Muscle layer of colon (tissue), 2 donors: ENCODE results near the gene EFNA1.

ENCODE experiments used
- H3K27ac ChIP-seq: one replicate; pipeline ENCODE4 v1.7.0; 2013; ENCODE audit warnings: low read depth, mild to moderate bottlenecking, low read length, moderate library complexity
- H3K27me3 ChIP-seq, 2 donors: one replicate each; pipeline ENCODE4 v1.7.0; 2013; ENCODE audit warnings: low read length in 2 of 2, mild to moderate bottlenecking in 2 of 2; ENCODE audit not compliant: insufficient read depth in 2 of 2, control insufficient read depth in 1 of 2
- H3K36me3 ChIP-seq: one replicate; pipeline ENCODE4 v1.7.0; 2013; ENCODE audit warnings: mild to moderate bottlenecking, low read length; ENCODE audit not compliant: insufficient read depth
- H3K4me1 ChIP-seq: one replicate; pipeline ENCODE4 v1.7.0; 2013; ENCODE audit warnings: mild to moderate bottlenecking, low read length; ENCODE audit not compliant: insufficient read depth
- H3K4me3 ChIP-seq, 2 donors: one replicate each; pipeline ENCODE4 v1.7.0; 2013; ENCODE audit warnings: low read length in 2 of 2, low read depth in 1 of 2, mild to moderate bottlenecking in 1 of 2, moderate library complexity in 1 of 2
- H3K9ac ChIP-seq: one replicate; pipeline ENCODE4 v1.7.0; 2013; ENCODE audit warnings: low read length
- H3K9me3 ChIP-seq: one replicate; pipeline ENCODE4 v1.7.0; 2013; ENCODE audit warnings: mild to moderate bottlenecking, low read length
- donor health status: abdominal sarcoma.
- donor health status: Adenocarcinoma of cecum.

The EFNA1 gene, protein sequence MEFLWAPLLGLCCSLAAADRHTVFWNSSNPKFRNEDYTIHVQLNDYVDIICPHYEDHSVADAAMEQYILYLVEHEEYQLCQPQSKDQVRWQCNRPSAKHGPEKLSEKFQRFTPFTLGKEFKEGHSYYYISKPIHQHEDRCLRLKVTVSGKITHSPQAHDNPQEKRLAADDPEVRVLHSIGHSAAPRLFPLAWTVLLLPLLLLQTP

DNA sequence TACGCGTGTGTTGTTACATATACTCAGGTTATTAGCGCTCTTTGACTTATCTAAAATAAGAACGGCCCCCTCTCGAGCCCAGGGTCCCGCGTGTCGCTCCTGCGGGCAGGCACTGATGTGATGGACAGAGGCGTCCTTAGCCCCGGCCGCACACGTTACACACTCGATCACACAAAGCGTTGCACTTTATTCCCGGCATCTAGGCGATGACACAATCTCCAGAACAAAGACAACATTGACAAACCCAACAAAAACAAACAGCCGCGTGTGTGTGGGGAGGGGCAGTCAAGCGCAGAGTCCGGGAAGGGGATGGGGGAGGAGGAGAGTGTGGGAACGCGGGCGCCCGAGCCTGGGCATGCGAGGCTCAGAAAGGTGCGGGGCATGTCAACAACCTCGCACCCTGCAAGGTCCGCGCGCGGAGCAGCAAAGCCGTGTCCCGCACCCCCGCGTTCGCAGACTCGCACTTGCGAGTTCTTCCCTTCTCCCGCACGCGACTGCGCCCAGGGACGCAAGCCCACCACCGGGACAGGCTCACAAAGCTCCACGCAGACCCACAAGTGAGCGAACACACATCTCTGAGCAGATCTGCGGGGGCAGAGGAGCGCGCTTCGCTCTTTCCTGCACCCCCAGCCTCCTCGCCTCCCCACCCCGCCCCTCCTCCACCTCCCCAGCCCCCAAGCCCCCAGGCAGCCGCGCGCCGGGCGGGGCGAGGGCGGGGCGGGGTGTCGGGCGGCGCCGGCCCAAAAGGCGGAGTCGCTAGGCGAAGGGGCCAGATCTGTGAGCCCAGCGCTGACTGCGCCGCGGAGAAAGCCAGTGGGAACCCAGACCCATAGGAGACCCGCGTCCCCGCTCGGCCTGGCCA lies at the start of gene EFNA1:
Gene EFNA1, plus strand, starts transcription at position 772 of the 862 bp plus-strand sequence. CDS start 102 bp downstream, outside the sequence.
- H3K4me3 ChIP-seq, result peak within 1 kb of the TSS; percentile 64 to 87
- no peaks in the 10 kb centered on the region for H3K9me3 ChIP-seq
- peak within 1 kb of the TSS; percentile 82 for H3K27ac ChIP-seq
- H3K9ac ChIP-seq, result peak within 1 kb of the TSS; percentile 67
- H3K4me1 ChIP-seq, result peaks cover 38% of the 10 kb centered on the region
- H3K27me3 ChIP-seq, result peaks cover 0 to 3% of the 10 kb centered on the region in 2 donors
- H3K36me3 ChIP-seq, result peaks cover 7% of the 10 kb centered on the region

DNA sequence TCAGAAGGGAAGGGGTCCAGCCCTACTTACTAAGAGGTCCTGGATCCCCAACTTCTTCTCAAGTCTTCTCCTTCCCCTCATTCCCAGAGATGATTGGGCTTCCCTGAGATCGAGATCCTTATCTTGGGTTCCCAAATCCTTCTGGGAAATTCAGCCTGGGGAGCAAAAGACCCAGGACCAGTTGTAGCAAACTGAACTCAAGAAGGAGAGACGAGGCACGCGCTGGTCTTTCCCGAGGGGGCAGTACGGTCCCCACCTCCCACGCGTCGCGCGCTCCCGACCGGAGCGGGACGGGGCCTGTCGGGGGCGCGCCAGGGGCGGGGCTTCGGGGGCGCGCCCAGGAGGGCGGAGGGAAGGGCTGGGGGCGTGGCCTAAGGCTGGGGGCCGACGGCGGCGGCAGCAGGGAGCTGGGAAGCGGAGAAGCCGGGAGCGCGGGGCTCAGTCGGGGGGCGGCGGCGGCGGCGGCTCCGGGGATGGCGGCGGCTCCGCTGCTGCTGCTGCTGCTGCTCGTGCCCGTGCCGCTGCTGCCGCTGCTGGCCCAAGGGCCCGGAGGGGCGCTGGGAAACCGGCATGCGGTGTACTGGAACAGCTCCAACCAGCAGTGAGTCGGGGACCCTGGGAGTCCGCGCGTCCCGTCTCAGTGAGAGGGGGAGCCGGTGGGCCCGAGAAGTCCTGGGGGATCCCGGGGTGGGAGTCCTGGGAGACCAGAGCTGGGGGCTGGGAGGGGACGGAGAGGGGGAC lies 49.0 kb upstream of the EFNA1 start, which contains the start of gene EFNA3:
Gene EFNA3, plus strand, starts transcription at position 369 of the 741 bp plus-strand sequence. Its CDS starts 105 bp downstream, at position 474.
- Histone ChIP-seq H3K4me3 (peak within 1 kb of the TSS; percentile 23 to 24), H3K9me3 (no peaks in the 10 kb centered on the region), H3K27me3 (peaks cover 43 to 53% of the 10 kb centered on the region in 2 donors), H3K36me3 (no peaks in the 10 kb centered on the region), H3K4me1 (peaks cover 36% of the 10 kb centered on the region), H3K9ac (no peak within 1 kb of the TSS), H3K27ac (no peak within 1 kb of the TSS)

DNA sequence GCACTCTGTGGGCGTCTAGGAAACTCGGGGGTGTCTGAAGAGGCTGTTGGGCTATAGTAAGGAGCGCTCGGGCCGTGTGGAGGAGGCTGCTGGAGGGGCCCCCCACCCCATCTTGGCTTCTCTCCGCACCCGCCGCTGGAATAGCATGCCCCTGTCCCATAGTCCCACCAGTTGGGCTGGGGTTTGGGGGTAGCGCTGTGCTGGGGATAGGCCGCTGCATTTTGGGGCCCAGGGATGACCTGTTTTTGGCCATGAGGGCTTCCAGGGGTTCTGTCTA lies 48.5 kb upstream of the EFNA1 start:
- Histone ChIP-seq H3K27ac (no peak overlapping the region), H3K9ac (no peak overlapping the region), H3K9me3 (no peaks in the 10 kb centered on the region), H3K27me3 (peaks cover 49 to 58% of the 10 kb centered on the region in 2 donors), H3K4me3 (peak overlapping the region; percentile 13 to 23), H3K36me3 (no peaks in the 10 kb centered on the region), H3K4me1 (peaks cover 39% of the 10 kb centered on the region)

DNA sequence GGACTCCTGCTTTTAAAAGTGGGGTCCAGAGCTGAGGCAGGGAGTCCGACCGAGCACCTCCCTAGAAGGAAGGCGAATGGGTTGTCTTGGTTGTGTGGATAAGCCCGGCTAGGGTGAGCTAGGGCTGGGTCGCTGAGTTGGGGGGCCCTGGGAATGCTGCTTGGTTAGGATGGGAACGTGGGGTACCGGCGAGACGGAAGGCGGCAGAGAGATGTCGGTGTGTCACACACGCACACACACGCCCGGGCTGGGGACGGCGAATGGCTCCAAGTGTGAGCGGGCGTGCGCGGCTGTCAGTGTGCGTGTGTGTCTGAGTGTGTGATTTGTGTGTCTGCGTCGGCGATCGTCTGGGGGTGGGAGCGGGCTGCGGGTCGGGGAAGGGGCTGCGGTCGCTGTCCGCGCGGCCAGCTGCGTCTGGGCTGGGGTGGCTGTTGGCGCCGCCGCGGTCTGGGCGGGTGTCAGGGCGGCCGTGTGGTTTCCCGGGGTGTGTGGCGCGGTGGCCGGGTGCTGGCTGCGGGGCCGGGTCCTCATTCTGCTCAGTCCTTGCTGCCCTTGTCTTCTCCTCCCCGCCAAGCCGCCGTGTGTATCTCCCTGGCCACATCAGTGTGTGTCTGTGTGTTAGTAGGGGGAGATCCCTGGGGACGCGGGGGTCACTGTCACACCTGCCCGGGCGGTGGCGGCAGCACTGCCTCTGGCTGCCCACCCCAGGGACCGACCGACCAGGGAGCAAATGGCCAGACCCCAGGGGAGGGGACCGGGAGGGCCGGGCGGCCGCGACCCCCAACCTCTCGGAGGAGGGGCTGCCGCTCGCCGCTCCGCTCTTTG lies 48.0 kb upstream of the EFNA1 start:
- Histone ChIP-seq H3K9ac (no peak overlapping the region), H3K36me3 (no peaks in the 10 kb centered on the region), H3K27ac (no peak overlapping the region), H3K4me3 (peak overlapping the region; percentile 23 to 24), H3K9me3 (no peaks in the 10 kb centered on the region), H3K27me3 (peaks cover 52 to 59% of the 10 kb centered on the region in 2 donors), H3K4me1 (peaks cover 44% of the 10 kb centered on the region)

DNA sequence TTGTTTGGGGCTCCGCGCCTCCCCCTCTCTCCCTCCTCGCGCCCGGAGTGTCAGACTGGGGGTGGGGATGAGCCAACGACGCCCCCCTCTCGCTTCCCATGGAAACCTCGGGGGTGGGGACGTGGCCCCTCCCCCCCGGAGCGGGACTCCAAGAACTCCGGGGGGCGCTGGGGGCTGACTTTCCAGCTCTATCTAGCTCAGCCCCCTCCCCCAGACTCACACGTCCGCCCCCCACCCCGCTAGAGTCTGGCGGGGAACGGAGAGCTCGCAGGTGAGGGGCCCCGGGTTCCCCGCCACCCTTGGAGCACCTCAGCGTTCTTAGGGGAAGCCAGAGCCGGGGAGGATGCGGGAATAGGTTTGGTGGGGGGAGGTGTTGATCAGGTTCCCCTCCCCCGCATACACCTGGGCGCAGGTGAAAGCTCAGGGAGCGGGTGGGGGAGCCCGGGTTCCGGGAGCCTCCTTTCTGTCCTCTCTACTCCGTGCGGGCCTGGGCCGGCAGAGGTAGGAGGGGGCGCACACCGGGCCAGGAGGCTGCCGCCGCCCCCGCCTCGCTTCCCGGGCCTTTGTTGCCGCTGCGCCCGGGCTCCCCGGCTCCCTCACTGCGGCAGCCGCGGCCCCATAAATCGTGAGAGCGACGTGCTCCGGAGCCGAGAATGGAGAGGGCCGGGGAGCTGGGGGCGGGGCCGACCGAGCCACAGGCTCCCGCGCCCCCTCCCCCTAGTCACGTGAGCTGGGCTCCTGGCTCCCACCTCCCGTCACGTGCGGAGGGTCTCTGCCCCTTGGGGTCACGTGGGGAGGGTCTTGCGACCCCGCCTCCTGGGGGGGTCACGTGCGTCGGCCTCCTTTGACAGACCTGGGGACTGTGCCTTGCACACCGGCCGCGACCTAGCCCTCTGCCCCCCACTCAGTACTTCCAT lies 47.1 kb upstream of the EFNA1 start:
- peaks cover 44% of the 10 kb centered on the region for H3K4me1 ChIP-seq
- peaks cover 52 to 59% of the 10 kb centered on the region in 2 donors for H3K27me3 ChIP-seq
- no peaks in the 10 kb centered on the region for H3K36me3 ChIP-seq
- H3K9ac ChIP-seq, result no peak overlapping the region
- no peaks in the 10 kb centered on the region for H3K9me3 ChIP-seq
- H3K27ac ChIP-seq, result no peak overlapping the region
- H3K4me3 ChIP-seq, result peak overlapping the region in 1 of 2 donors; percentile 26

DNA sequence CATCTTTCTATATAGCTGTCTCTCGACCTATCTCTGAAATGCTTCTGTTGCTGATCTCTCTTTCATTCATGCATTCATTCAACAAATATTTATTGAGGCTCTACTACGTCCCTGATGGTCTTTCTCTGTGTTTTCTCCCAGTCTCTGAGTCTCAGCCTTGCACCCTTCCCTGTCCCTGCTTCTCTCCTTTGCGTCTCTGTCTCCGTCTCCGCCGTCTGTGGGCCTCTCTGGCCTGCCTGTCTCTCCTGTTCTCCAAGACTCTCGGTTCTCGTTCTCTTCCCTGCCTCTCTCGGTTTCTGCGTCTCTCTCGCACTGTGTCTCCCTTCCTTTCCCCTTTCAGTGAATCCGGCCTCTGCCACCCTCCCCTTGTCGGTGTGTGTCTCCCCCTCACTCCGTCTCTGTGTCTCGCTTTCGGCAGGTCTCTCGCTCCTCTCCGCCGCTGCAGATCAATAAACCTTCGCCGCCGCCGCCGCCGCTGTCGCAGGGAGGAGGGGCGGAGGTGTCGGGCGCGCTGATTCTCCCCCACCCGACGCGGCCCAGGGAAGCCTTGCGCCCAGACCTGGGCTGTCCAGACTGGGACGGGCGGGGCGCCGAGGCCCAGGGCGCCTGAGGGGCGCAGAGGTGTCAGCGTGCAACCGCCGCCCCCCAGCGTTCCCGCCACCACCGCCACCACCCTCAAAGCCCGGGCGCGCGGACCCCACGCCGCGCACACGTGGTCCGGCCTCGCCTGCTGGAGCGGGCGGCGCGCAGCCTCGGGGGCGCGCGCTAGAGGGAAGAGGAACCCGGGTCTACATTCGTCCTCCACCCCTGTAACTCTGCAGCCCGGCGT lies 46.0 kb upstream of the EFNA1 start:
- Histone ChIP-seq H3K4me1 (peaks cover 48% of the 10 kb centered on the region), H3K36me3 (no peaks in the 10 kb centered on the region), H3K27me3 (peaks cover 52 to 59% of the 10 kb centered on the region in 2 donors), H3K4me3 (peak overlapping the region in 1 of 2 donors; percentile 14), H3K9ac (no peak overlapping the region), H3K27ac (no peak overlapping the region), H3K9me3 (no peaks in the 10 kb centered on the region)

DNA sequence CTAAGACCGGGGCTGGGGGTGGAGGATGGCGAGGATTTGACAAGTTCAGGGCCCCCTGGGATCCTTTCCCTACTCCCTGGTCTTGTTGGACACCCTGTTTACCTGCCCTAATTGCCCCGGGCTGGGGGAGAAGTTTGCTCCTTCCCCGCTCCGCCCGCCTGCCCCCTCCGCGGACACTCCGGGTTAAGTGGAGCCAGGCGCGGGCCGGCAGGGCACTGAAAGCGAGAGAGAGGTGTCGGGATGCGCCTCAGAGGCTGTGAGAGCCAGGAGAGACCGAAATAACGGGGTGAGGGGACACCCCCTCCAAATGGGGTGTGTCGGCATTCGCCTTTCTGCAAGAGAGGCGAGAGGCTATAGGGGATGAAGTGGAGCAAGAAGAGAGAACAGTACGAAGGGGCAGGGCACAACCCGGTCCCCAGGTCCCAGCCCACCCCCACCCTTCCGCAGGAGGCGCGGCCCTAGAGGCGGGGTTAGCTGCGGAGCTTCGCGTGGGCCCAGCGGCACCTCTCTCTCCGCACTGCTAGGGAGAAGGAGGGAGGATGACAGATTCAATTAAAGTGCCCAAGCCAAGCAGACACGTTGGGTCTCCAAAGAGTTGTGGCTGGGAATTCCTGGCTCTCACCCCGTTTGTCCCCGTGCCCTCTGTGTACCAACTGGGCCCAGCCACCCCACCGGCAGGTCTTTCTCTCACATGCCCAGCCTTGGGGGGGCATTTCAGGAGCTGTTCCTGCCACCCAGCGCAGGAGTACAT lies 45.2 kb upstream of the EFNA1 start:
- no peak overlapping the region for H3K4me3 ChIP-seq
- no peaks in the 10 kb centered on the region for H3K9me3 ChIP-seq
- H3K4me1 ChIP-seq, result peaks cover 48% of the 10 kb centered on the region
- peaks cover 52 to 59% of the 10 kb centered on the region in 2 donors for H3K27me3 ChIP-seq
- no peak overlapping the region for H3K27ac ChIP-seq
- no peaks in the 10 kb centered on the region for H3K36me3 ChIP-seq
- no peak overlapping the region for H3K9ac ChIP-seq

DNA sequence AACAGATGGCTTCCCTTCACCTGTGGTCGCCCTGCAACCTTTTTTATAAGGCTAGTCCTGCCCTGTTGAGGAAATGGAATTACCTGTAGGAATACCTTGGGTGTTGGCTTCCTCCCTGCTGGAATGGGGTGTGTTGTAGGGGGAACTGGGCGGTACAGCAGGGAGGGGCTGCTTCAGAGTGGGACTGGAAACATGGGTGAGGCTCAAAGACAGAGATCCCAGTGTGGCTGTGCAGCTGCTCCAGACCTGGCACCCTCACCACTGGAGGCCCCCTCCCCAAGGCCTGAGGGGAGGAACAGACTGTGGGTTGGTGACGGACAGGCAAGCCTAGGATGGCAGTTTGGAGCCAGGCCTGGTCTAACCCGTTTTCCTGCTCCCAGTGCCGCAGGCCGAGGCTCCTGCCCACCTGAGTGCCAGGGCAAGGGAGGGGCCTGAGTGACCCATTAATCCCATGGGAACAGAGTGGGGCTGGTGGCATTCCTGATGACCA lies 44.6 kb upstream of the EFNA1 start:
- H3K36me3 ChIP-seq, result no peaks in the 10 kb centered on the region
- H3K4me1 ChIP-seq, result peaks cover 48% of the 10 kb centered on the region
- no peak overlapping the region for H3K4me3 ChIP-seq
- H3K27me3 ChIP-seq, result peaks cover 52 to 58% of the 10 kb centered on the region in 2 donors
- H3K9ac ChIP-seq, result no peak overlapping the region
- H3K9me3 ChIP-seq, result no peaks in the 10 kb centered on the region
- no peak overlapping the region for H3K27ac ChIP-seq
